Kidney epithelial cell (primary cell): ENCODE results near the gene SYNJ2. TPM values are rescaled to one million over a fixed set of nuclear protein-coding genes. Genes with fewer than 3 reads are reported as not detected.

ENCODE experiments used
- DNase-seq: peaks from one replicate; pipeline ENCODE4 v3.0.0-alpha.2; 2010; ENCODE audit warnings: low read depth
- H3K27me3 ChIP-seq: 2 replicates; pipeline ENCODE4 v1.6.0; 2011; ENCODE audit warnings: low read length; ENCODE audit not compliant: control insufficient read depth, insufficient read depth
- H3K36me3 ChIP-seq: 2 replicates; pipeline ENCODE4 v1.5.1; 2011; ENCODE audit warnings: low read length; ENCODE audit not compliant: control insufficient read depth, insufficient read depth
- H3K4me3 ChIP-seq: 2 replicates; pipeline ENCODE4 v1.5.1; 2011; ENCODE audit warnings: low read depth, mild to moderate bottlenecking, control low read depth, low read length
- total RNA-seq: library from RNA; depleted of rRNA; stranded (reverse); fragments of >200 nt; gene quantifications from 2 replicates; pipeline ENCODE4 v1.2.3, GENCODE V29; 2015
- TF ChIP-seq, protein P1 (sequence below): IDR thresholded peaks from 2 replicates; pipeline ENCODE4 v1.5.1; 2011; ENCODE audit warnings: mild to moderate bottlenecking, moderate library complexity, low read length, control low read depth, inconsistent platforms; ENCODE audit not compliant: insufficient read depth, poor library complexity, severe bottlenecking

SYNJ2 gene
- total RNA-seq, 1 donor from 2014 or later, result 14.3 TPM

DNA sequence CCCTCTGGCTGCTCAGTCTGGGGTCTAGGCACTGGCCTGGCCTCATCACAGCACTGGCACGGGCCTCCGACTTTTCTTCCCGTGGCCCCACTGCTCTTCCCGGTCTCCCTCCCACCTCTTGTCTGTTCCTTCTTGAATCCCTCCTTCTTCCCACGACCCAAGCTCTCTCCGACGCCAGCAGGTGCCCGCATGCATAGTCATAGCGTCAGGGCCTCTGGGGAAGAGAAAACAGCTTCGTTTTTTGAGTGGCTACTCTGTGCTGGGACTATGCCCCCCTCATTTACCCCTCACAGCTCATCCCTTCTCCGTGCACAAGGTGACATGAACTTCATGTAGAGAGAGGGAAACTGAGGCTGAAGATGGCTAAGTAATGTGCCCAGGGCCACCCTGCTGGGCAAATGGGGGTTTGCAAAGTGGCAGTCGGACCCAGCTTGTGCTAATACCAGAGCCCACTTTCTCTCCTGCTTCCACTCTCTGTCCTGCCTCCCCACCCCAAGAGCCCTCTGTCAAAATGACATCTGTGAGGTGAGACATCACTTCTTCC is 59.2 kb downstream of the SYNJ2 start:
- Histone ChIP-seq H3K36me3 (no peaks in the 10 kb centered on the region), H3K27me3 (no peaks in the 10 kb centered on the region), H3K4me3 (no peak overlapping the region)
- TF ChIP-seq, protein P1, sequence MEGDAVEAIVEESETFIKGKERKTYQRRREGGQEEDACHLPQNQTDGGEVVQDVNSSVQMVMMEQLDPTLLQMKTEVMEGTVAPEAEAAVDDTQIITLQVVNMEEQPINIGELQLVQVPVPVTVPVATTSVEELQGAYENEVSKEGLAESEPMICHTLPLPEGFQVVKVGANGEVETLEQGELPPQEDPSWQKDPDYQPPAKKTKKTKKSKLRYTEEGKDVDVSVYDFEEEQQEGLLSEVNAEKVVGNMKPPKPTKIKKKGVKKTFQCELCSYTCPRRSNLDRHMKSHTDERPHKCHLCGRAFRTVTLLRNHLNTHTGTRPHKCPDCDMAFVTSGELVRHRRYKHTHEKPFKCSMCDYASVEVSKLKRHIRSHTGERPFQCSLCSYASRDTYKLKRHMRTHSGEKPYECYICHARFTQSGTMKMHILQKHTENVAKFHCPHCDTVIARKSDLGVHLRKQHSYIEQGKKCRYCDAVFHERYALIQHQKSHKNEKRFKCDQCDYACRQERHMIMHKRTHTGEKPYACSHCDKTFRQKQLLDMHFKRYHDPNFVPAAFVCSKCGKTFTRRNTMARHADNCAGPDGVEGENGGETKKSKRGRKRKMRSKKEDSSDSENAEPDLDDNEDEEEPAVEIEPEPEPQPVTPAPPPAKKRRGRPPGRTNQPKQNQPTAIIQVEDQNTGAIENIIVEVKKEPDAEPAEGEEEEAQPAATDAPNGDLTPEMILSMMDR, result no peak
- DNase-seq, result no peak

GRCh38 chr6:158041370-158041769 is 59.7 kb downstream of the SYNJ2 start:
- TF ChIP-seq, protein P1, result no peak
- no peak for DNase-seq
- Histone ChIP-seq H3K27me3 (no peaks in the 10 kb centered on the region), H3K4me3 (no peak overlapping the region), H3K36me3 (no peaks in the 10 kb centered on the region)

DNA sequence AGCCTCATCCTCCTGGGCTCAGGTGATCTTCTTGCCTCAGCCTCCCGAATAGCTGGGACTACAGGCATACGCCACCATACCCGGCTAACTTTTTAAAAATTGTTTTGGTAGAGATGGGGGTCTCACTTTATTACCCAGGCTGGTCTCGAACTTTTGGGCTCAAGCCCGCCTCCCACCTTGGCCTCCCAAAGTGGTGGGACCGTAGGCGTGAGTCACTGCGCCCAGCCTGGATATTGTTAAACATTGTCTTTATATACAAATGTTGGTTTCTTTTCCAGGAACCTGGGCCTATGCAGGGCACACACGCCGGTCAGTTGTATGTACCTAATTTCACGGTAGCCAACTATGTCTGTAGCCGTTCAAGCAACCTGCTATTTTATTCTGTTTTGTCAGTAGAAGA is 60.1 kb downstream of the SYNJ2 start:
- DNase-seq, result no peak
- no peak overlapping the region for H3K4me3 ChIP-seq
- no peaks in the 10 kb centered on the region for H3K27me3 ChIP-seq
- no peaks in the 10 kb centered on the region for H3K36me3 ChIP-seq
- TF ChIP-seq, protein P1, result no peak

DNA sequence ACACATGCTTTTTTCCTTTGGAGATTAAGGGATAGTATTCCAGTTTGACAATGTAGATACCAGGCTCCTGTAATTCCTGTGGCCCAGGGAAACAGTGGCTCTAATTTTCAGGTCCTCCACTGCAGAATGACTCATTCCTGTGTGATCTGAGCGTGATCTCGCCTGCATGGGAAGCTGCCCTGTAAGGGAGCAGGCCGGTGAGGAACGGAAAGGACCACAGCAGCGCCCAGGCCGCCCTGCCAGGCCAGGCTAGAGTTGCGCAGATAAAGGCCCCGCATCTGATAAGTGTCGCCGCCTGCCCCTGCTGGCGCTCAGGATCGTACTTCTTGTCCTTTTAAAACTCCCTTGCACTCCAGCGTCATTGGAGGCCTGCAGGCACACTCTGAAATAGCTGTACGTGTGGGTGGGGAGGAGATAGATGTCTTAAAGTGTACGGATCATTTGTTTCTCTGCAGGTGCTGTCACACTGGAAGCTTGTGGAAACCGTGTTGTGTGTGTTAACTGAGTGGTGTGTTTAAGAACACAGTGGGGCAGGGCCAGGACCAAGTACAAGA is 60.7 kb downstream of the SYNJ2 start:
- TF ChIP-seq, protein P1, result no peak
- Histone ChIP-seq H3K27me3 (no peaks in the 10 kb centered on the region), H3K4me3 (no peak overlapping the region), H3K36me3 (no peaks in the 10 kb centered on the region)
- peak; percentile 82 for DNase-seq

DNA sequence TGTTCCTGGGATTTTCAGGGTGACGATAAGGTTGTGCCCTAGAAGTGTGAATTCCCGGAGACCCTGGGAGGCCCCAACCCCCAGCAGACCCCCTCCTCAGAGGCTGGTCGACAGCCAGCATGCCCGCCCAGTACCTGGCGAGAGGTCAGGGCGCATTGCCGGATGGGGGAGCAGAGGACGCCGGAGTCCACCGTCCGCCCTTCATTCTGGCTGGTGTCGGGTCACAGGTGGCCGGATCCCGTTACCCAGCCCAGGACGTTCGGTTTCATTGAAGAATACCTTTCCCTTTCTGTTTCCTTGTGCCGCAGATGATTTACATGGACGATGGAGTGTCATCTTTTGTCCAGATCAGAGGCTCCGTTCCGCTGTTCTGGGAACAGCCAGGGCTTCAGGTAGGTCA is 61.3 kb downstream of the SYNJ2 start:
- Histone ChIP-seq H3K36me3 (no peaks in the 10 kb centered on the region), H3K27me3 (no peaks in the 10 kb centered on the region), H3K4me3 (no peak overlapping the region)
- no peak for DNase-seq
- TF ChIP-seq, protein P1, result no peak
